Progenitor cell of endocrine pancreas (in vitro differentiated cells): ENCODE data around the gene PITPNC1. TPM values are rescaled to one million over a fixed set of nuclear protein-coding genes. Genes with fewer than 3 reads are reported as not detected.

Experiments used
- DNase-seq: peaks from one replicate; pipeline ENCODE4 v3.0.0; 2021; ENCODE audit warnings: low spot score; ENCODE audit not compliant: unreplicated experiment
- H3K27ac Mint-ChIP-seq: 2 replicates; pipeline ENCODE4 v1.8.0; 2021; ENCODE audit warnings: mild to moderate bottlenecking, moderate library complexity, mixed read lengths
- H3K27me3 Mint-ChIP-seq: 2 replicates; pipeline ENCODE4 v1.8.0; 2021; ENCODE audit warnings: mixed read lengths
- H3K36me3 Mint-ChIP-seq: 2 replicates; pipeline ENCODE4 v1.8.0; 2022; ENCODE audit warnings: mixed read lengths; ENCODE audit not compliant: insufficient read depth
- H3K4me1 Mint-ChIP-seq: 2 replicates; pipeline ENCODE4 v1.8.0; 2021; ENCODE audit warnings: low read depth, mixed read lengths
- H3K4me3 Mint-ChIP-seq: 2 replicates; pipeline ENCODE4 v1.8.0; 2021; ENCODE audit warnings: low read depth, mild to moderate bottlenecking, moderate library complexity, mixed read lengths
- H3K9me3 Mint-ChIP-seq: 2 replicates; pipeline ENCODE4 v1.8.0; 2021; ENCODE audit warnings: low read depth, mixed read lengths
- CTCF ChIP-seq: fragments of 200-600 bp; sonication (generic); IDR thresholded peaks from one replicate; pipeline ENCODE4 v1.5.0; 2021; ENCODE audit warnings: antibody characterized with exemption, mild to moderate bottlenecking; ENCODE audit not compliant: unreplicated experiment
- total RNA-seq: library from RNA; stranded (reverse); gene quantifications from 2 replicates; pipeline ENCODE4 v1.2.1, GENCODE V29; 2021

PITPNC1 gene
- total RNA-seq, 1 donor from 2014 or later, result 53.2 TPM

- TF ChIP-seq CTCF, result no peak
- H3K27me3 Mint-ChIP-seq, result no peaks in the 10 kb centered on the region
- H3K27ac Mint-ChIP-seq, result peak overlapping the region; percentile 78
- H3K4me3 Mint-ChIP-seq, result no peak overlapping the region
- peaks cover 4% of the 10 kb centered on the region for H3K36me3 Mint-ChIP-seq
- no peak for DNase-seq
- H3K4me1 Mint-ChIP-seq, result peaks cover 6% of the 10 kb centered on the region
- no peaks in the 10 kb centered on the region for H3K9me3 Mint-ChIP-seq
These were observed 56.3 kb downstream of the PITPNC1 start for GRCh38 chr17:67433248-67433924.

- Mint-ChIP-seq H3K4me3 (no peak overlapping the region), H3K36me3 (peaks cover 4% of the 10 kb centered on the region), H3K4me1 (peaks cover 8% of the 10 kb centered on the region), H3K27me3 (no peaks in the 10 kb centered on the region), H3K27ac (peak overlapping the region; percentile 62), H3K9me3 (no peaks in the 10 kb centered on the region)
- TF ChIP-seq CTCF, result no peak
- DNase-seq, result no peak
These were observed 57.0 kb downstream of the PITPNC1 start for GRCh38 chr17:67434061-67434525.

GRCh38 chr17:67435122-67435521 is 58.0 kb downstream of the PITPNC1 start:
- no peak for TF ChIP-seq CTCF
- Mint-ChIP-seq H3K9me3 (no peaks in the 10 kb centered on the region), H3K27ac (no peak overlapping the region)

GRCh38 chr17:67435786-67436185 is 58.7 kb downstream of the PITPNC1 start:
- TF ChIP-seq CTCF, result no peak
- peaks cover 4% of the 10 kb centered on the region for H3K36me3 Mint-ChIP-seq

More at GRCh38 chr17:67435122-67435521, 58.0 kb downstream of the PITPNC1 start:
- no peak for DNase-seq
- H3K4me3 Mint-ChIP-seq, result no peak overlapping the region
- H3K27me3 Mint-ChIP-seq, result no peaks in the 10 kb centered on the region
- H3K4me1 Mint-ChIP-seq, result peaks cover 8% of the 10 kb centered on the region
- peaks cover 4% of the 10 kb centered on the region for H3K36me3 Mint-ChIP-seq

GRCh38 chr17:67436233-67436632 is 59.2 kb downstream of the PITPNC1 start:
- Mint-ChIP-seq H3K4me1 (peaks cover 11% of the 10 kb centered on the region), H3K27me3 (no peaks in the 10 kb centered on the region), H3K9me3 (no peaks in the 10 kb centered on the region), H3K27ac (peak overlapping the region; percentile 41), H3K36me3 (peaks cover 4% of the 10 kb centered on the region), H3K4me3 (no peak overlapping the region)
- TF ChIP-seq CTCF, result no peak
- DNase-seq, result no peak

More at GRCh38 chr17:67435786-67436185, 58.7 kb downstream of the PITPNC1 start:
- peaks cover 8% of the 10 kb centered on the region for H3K4me1 Mint-ChIP-seq
- H3K9me3 Mint-ChIP-seq, result no peaks in the 10 kb centered on the region
- no peak overlapping the region for H3K27ac Mint-ChIP-seq
- no peak overlapping the region for H3K4me3 Mint-ChIP-seq
- no peak for DNase-seq
- H3K27me3 Mint-ChIP-seq, result no peaks in the 10 kb centered on the region
